SK-MEL-5 (cell line): ENCODE measurements around the gene KLF9. TPM values are rescaled to one million over a fixed set of nuclear protein-coding genes. Genes with fewer than 3 reads are reported as not detected.

ENCODE experiments used
- total RNA-seq: library from RNA; depleted of rRNA; stranded (reverse); fragments of >200 nt; shearing (Covaris generic); gene quantifications from 2 replicates; pipeline ENCODE4 v1.2.3, GENCODE V29; 2014; rRNA removed

Gene KLF9
- total RNA-seq, 1 experiment from 2014 or later = 43.1 TPM

Other genes starting within 250 kb of the KLF9 start
- gene SMC5, start 155.7 kb downstream of the KLF9 start, total RNA-seq = 20.7 and 24.0 TPM in 2 replicates